Measurements from ENCODE around the gene CCDC112.

DNA sequence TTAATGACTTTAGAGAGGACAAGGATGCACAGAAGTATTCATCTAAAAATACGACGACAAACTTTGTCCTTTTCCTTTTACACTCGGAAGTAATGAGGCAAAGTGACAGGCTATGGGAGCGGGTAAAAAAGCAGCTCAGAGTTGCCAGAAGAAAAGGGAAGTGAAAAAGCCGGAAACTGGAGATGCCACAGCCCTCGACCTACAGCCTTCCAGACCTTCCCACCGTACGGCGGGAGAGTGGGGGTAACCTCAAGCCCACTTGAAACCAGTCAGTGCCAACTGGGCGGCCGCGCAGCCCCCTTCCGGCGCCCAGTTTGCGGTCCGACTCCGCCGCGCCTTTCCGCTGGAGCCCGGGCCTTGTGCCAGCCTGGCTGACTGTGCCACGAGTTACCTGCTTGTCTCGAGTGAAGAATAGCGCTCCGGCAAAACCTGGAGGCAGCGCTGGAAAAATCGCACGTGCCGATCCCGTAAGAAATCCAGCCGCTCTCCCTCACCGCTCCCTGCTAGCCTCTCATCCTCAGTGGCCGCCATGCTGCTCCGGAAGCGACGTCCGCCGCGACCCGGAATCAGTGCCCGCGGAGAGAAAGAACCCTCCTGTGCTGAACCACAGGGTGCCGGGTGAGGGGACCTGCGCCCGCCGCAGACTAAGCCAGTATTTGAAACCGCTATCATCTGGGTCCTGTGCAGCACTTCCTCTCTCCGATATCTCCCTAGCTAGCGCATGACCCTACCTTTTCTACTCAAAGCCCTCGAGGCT lies 34.0 kb downstream of the CCDC112 start, which contains the start of gene PGGT1B:
- TF ChIP-seq, protein P1, sequence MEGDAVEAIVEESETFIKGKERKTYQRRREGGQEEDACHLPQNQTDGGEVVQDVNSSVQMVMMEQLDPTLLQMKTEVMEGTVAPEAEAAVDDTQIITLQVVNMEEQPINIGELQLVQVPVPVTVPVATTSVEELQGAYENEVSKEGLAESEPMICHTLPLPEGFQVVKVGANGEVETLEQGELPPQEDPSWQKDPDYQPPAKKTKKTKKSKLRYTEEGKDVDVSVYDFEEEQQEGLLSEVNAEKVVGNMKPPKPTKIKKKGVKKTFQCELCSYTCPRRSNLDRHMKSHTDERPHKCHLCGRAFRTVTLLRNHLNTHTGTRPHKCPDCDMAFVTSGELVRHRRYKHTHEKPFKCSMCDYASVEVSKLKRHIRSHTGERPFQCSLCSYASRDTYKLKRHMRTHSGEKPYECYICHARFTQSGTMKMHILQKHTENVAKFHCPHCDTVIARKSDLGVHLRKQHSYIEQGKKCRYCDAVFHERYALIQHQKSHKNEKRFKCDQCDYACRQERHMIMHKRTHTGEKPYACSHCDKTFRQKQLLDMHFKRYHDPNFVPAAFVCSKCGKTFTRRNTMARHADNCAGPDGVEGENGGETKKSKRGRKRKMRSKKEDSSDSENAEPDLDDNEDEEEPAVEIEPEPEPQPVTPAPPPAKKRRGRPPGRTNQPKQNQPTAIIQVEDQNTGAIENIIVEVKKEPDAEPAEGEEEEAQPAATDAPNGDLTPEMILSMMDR (IDR thresholded peaks at IDR 0.05; ENCODE audit: low read length) = no peak
- TF ChIP-seq EZH2phosphoT487 (IDR thresholded peaks at IDR 0.05; ENCODE audit: low read length) = no peak
- TF ChIP-seq EZH2 (optimal IDR thresholded peaks at IDR 0.05; ENCODE audit: low read depth, low read length) = no peak

Measured in MM.1S (cell line).